Stimulated activated CD4-positive, alpha-beta T cell treated with anti-CD3 and anti-CD28 coated beads, Interleukin-4, amount 100 ng/mL, for 24 hours (primary cell): Measurements from ENCODE around the gene POLA1.
"Not testable (repeated sequence)": the region's sequence is repeated elsewhere in the genome, so short reads cannot be mapped to it uniquely, and the experiment has no call there.

Experiments used
- DNase-seq: peaks from one replicate; pipeline ENCODE4 v3.0.0-alpha.2; 2020

The POLA1 gene

GRCh38 chrX:24693453-24694202, at the start of gene POLA1:
Gene POLA1 (plus strand): TSS chrX:24693918. CDS start chrX:24693962, 44 bp downstream.
- DNase-seq: peak; percentile 82

GRCh38 chrX:24646006-24646405, 47.7 kb upstream of the POLA1 start:
- DNase-seq: no peak

- no peak for DNase-seq
Observed at GRCh38 chrX:24646745-24647182, 47.0 kb upstream of the POLA1 start.

- peak; percentile 55 for DNase-seq
Observed at GRCh38 chrX:24647257-24648058, 46.3 kb upstream of the POLA1 start, which contains the start of gene PCYT1B. Gene PCYT1B (minus strand): TSS chrX:24647347. CDS start chrX:24647105, 242 bp downstream.

- DNase-seq: no peak
Observed at GRCh38 chrX:24648495-24648894, 45.2 kb upstream of the POLA1 start.

GRCh38 chrX:24651783-24652182, 41.9 kb upstream of the POLA1 start:
- DNase-seq: no peak

- not testable (repeated sequence) for DNase-seq
Observed at GRCh38 chrX:24655679-24656078, 38.0 kb upstream of the POLA1 start.

GRCh38 chrX:24657671-24658386, 35.9 kb upstream of the POLA1 start:
- DNase-seq: no peak

GRCh38 chrX:24658421-24658820, 35.3 kb upstream of the POLA1 start:
- no peak for DNase-seq

- no peak for DNase-seq
Observed at GRCh38 chrX:24659106-24659505, 34.6 kb upstream of the POLA1 start.

- no peak for DNase-seq
Observed at GRCh38 chrX:24659646-24660045, 34.1 kb upstream of the POLA1 start.

GRCh38 chrX:24661292-24661691, 32.4 kb upstream of the POLA1 start:
- no peak for DNase-seq

- DNase-seq: no peak
Observed at GRCh38 chrX:24662352-24662751, 31.4 kb upstream of the POLA1 start.

GRCh38 chrX:24668111-24668510, 25.6 kb upstream of the POLA1 start:
- no peak for DNase-seq

GRCh38 chrX:24672701-24673190, 21.0 kb upstream of the POLA1 start:
- DNase-seq: no peak

- no peak for DNase-seq
Observed at GRCh38 chrX:24673424-24673823, 20.3 kb upstream of the POLA1 start.

- DNase-seq: no peak
Observed at GRCh38 chrX:24676403-24677024, 17.2 kb upstream of the POLA1 start.

GRCh38 chrX:24682739-24683432, 10.8 kb upstream of the POLA1 start:
- DNase-seq: peak; percentile 56

- no peak for DNase-seq
Observed at GRCh38 chrX:24684048-24684447, 9.7 kb upstream of the POLA1 start.

- no peak for DNase-seq
Observed at GRCh38 chrX:24692305-24692704, 1.4 kb upstream of the POLA1 start.

- no peak for DNase-seq
Observed at GRCh38 chrX:24694825-24695224, 1.1 kb downstream of the POLA1 start.

- DNase-seq: no peak
Observed at GRCh38 chrX:24696294-24696693, 2.6 kb downstream of the POLA1 start.
